WI38 (cell line): Measurements from ENCODE around the gene CHAF1B.

ENCODE experiments used
- H3K4me3 ChIP-seq: 2 replicates; pipeline ENCODE4 v1.5.1; 2011; ENCODE audit warnings: low read depth, mild to moderate bottlenecking, control low read depth, low read length
- TF ChIP-seq, protein P1 (sequence below): IDR thresholded peaks from 2 replicates; pipeline ENCODE4 v1.5.1; 2012; ENCODE audit warnings: low read depth, mild to moderate bottlenecking, control low read depth, low read length

CHAF1B gene

DNA sequence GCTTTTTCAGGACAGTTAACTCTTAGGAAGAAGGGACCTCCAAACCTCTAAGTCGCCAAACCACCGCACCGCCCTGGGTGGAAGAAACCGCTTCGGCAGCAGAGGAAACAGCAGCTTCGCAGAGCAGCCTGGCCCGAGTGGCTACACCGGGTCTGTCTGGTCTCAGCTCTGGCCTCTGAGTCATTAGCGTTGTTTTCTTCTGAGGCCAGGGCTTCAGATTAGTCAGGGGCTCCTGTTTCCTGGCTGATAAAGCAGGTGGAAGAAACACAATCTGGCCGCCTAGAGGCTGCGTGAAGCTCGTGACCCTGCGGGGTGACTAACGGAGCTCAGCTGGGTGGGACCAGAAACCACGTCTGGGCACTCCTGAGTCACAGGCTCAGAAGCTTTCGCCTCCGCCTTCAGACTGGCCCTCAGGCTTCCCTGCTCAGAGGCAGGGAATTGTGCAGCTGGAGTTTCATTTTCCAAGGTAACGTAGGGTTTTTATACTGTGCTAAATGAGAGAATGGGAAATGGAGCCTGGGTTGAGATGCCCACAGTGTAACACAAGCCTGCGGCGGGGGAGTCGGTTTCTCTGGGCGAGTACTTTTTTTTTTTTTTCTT lies 44.9 kb downstream of the CHAF1B start:
- TF ChIP-seq, protein P1, sequence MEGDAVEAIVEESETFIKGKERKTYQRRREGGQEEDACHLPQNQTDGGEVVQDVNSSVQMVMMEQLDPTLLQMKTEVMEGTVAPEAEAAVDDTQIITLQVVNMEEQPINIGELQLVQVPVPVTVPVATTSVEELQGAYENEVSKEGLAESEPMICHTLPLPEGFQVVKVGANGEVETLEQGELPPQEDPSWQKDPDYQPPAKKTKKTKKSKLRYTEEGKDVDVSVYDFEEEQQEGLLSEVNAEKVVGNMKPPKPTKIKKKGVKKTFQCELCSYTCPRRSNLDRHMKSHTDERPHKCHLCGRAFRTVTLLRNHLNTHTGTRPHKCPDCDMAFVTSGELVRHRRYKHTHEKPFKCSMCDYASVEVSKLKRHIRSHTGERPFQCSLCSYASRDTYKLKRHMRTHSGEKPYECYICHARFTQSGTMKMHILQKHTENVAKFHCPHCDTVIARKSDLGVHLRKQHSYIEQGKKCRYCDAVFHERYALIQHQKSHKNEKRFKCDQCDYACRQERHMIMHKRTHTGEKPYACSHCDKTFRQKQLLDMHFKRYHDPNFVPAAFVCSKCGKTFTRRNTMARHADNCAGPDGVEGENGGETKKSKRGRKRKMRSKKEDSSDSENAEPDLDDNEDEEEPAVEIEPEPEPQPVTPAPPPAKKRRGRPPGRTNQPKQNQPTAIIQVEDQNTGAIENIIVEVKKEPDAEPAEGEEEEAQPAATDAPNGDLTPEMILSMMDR = no peak
- H3K4me3 ChIP-seq = peak overlapping the region; percentile 48

DNA sequence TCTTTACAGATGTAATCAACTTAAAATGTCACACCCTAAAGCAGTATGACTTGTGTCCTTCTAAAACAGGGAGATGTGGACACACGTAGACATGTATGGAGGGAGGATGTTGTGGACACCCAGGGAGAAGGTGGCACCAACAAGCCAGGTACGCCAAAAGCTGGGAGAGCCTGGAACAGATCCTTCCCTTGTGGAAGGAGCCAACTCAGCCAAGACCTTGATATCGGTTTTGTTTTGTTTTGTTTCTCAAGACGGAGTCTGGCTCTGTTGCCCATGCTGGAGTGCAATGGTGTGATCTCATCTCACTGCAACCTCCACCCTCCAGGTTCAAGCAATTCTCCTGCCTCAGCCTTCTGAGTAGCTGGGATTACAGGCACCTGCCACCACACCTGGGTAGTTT lies 45.6 kb downstream of the CHAF1B start:
- H3K4me3 ChIP-seq = peak overlapping the region; percentile 48
- TF ChIP-seq, protein P1 = no peak

DNA sequence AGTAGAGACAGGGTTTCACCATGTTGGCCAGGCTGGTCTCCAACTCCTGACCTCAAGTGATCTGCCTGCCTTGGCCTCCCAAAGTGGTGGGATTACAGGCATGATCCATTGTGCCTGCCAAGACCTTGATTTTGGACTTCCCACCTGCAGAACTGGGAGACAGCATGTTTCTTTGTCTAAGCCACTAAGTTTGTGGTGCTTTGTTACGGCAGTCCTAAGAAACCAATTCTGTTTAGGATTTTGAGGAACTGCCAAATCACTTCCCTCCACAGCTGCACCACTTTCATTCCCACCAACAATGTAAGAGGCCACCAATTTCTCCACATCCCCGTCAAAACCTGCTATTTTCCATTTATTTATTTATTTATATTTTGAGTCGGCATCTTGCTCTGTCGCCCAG lies 46.1 kb downstream of the CHAF1B start:
- TF ChIP-seq, protein P1 = no peak
- H3K4me3 ChIP-seq = no peak overlapping the region

DNA sequence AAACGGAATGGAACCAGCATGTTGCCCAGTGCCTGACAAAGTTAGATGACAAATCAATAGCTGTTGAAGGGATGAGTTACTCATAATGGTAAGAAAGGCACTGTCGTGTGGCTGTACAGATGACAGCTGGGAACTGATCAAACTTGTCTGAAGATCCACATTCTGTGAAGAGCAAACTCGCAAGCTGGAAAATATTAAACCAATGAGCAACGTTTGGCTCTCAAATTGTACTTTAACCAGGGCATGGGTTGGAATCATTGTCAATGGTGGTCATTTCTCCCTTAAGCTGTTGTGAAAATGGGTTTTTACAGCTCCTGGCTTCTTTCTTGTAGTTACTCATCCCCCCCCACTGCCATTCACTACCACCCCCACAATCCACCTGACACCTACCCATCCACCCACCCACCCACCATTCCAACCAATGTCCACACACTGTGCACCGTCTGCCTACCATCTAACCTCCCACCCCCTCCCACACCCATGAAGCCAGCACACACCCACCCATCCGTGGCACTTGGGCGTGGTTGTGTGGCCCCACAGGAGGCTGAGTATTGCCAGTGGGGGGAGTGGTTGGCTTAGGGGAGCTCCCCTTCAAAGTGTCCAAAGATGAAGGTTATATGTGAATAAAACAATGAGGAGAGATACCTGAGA lies 48.0 kb downstream of the CHAF1B start:
- TF ChIP-seq, protein P1 = no peak

DNA sequence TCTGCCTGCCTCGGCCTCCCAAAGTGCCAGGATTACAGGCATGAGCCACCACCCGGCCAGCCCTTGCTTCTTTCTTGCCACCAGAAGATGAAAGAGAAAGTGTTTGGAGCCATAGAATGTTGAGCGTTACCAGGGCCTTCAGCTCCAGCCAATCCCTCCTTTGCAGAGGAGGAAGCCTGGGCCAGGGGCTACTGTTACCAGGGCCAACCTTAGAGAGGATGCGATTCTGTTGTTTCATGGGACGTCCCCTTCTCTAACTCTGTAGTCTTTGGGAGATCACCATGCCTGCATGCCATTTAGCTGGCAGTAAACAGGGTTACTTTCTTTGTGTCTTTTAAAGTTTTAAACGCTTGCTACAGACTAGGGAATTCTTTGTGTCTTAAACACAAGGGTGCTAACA lies 49.0 kb downstream of the CHAF1B start:
- H3K4me3 ChIP-seq = no peak overlapping the region
- TF ChIP-seq, protein P1 = no peak

More for the DNA sequence above, 48.0 kb downstream of the CHAF1B start:
- H3K4me3 ChIP-seq = no peak overlapping the region

DNA sequence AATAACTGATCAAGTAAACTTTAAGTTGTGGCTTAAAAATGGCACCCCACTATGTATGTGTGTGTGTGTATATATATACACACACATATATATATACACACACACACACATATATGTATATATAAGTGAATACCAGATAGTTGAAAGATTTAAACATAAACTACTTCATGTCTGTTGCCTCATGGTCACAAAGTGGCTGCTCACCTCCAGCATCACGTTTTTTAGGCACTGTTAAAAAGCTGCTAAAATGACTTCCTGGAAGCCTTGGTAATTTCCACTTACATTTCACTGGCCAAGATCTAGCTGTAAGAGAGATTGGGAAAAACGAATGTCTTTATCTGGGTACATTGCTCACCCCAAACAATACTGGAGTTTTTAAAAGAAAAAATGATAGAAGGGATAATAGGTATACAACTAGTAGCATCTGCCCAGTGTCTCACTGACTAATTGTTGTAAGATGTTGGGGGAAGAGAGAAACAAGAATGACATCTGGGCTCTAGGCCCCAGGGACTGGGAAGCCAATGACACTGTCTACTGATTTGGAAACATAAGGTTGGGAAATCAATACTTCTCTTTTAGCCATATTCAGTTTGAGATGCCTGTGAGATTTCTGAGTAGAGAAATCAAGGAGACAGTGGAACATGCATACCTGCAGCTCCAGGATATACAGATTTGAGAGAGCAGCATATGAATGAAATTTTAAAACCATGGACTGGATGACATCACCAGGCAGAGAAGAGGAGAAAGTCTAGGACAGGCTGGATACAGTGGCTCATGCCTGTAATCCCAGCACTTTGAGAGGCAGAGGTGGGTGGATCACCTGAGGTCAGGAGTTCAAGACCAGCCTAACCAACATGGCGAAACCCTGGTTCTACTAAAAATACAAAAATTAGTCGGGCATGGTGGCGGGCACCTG lies 51.9 kb downstream of the CHAF1B start:
- TF ChIP-seq, protein P1 = no peak
- H3K4me3 ChIP-seq = no peak overlapping the region
